Trophoblast cell (in vitro differentiated cells and primary cell): ENCODE measurements around the gene PRKN.
A peak's percentile ranks its signal among the peaks of the same experiment; 100 is the strongest.

Experiments used
- DNase-seq, 2 donors: peaks; one replicate each; pipeline ENCODE4 v3.0.0-alpha.2; 2016
- H2AFZ ChIP-seq: 2 replicates; pipeline ENCODE4 v1.6.1; 2013; ENCODE audit warnings: low read length, moderate library complexity, mild to moderate bottlenecking; ENCODE audit not compliant: insufficient read depth, poor library complexity
- H2AK5ac ChIP-seq: 2 replicates; pipeline ENCODE4 v1.6.1; 2013; ENCODE audit warnings: mild to moderate bottlenecking, low read length
- H2BK120ac ChIP-seq: 2 replicates; pipeline ENCODE4 v1.6.1; 2013; ENCODE audit warnings: low read length, mild to moderate bottlenecking, moderate library complexity; ENCODE audit not compliant: insufficient read depth, poor library complexity
- H2BK12ac ChIP-seq: 2 replicates; pipeline ENCODE4 v1.6.1; 2013; ENCODE audit warnings: mild to moderate bottlenecking, low read length, moderate library complexity
- H2BK5ac ChIP-seq: 2 replicates; pipeline ENCODE4 v1.6.1; 2013; ENCODE audit warnings: low read length, low read depth, moderate library complexity, mild to moderate bottlenecking; ENCODE audit not compliant: poor library complexity
- H3K14ac ChIP-seq: 2 replicates; pipeline ENCODE4 v1.6.1; 2013; ENCODE audit warnings: mild to moderate bottlenecking, low read length
- H3K18ac ChIP-seq: 2 replicates; pipeline ENCODE4 v1.6.1; 2013; ENCODE audit warnings: mild to moderate bottlenecking, low read length
- H3K23ac ChIP-seq: 2 replicates; pipeline ENCODE4 v1.6.1; 2013; ENCODE audit warnings: low read length
- H3K27ac ChIP-seq: 2 replicates; pipeline ENCODE4 v1.5.1; 2013; ENCODE audit warnings: low read depth, mild to moderate bottlenecking, inconsistent platforms, low read length, moderate library complexity
- H3K27me3 ChIP-seq: 2 replicates; pipeline ENCODE4 v1.6.1; 2013; ENCODE audit warnings: inconsistent platforms, mild to moderate bottlenecking, low read length, moderate library complexity; ENCODE audit not compliant: insufficient read depth
- H3K36me3 ChIP-seq, 2 experiments: 1 replicate in 1 of 2; 2 replicates in 1 of 2; pipeline ENCODE4 v1.6.1; 2013; ENCODE audit warnings: low read length in 2 of 2, mild to moderate bottlenecking in 2 of 2, moderate library complexity in 1 of 2; ENCODE audit not compliant: insufficient read depth in 2 of 2, control insufficient read depth in 1 of 2
- H3K4ac ChIP-seq: 2 replicates; pipeline ENCODE4 v1.6.1; 2013; ENCODE audit warnings: low read depth, mild to moderate bottlenecking, low read length, moderate library complexity
- H3K4me1 ChIP-seq, 2 experiments: 1 replicate in 1 of 2; 2 replicates in 1 of 2; pipeline ENCODE4 v1.6.1; 2013; ENCODE audit warnings: low read length in 2 of 2, mild to moderate bottlenecking in 2 of 2, moderate library complexity in 1 of 2; ENCODE audit not compliant: insufficient read depth in 2 of 2, control insufficient read depth in 1 of 2
- H3K4me2 ChIP-seq: 2 replicates; pipeline ENCODE4 v1.6.1; 2013; ENCODE audit warnings: inconsistent platforms, mild to moderate bottlenecking, low read length, moderate library complexity
- H3K4me3 ChIP-seq: 2 replicates; pipeline ENCODE4 v1.5.1; 2013; ENCODE audit warnings: mild to moderate bottlenecking, low read depth, low read length, inconsistent platforms
- H3K79me1 ChIP-seq: one replicate; pipeline ENCODE4 v1.6.1; 2013; ENCODE audit warnings: low read length
- H3K79me2 ChIP-seq: 2 replicates; pipeline ENCODE4 v1.6.1; 2013; ENCODE audit warnings: low read length, mild to moderate bottlenecking; ENCODE audit not compliant: control insufficient read depth, insufficient read depth, poor library complexity
- H3K9ac ChIP-seq: 2 replicates; pipeline ENCODE4 v1.6.1; 2013; ENCODE audit warnings: mild to moderate bottlenecking, low read length
- H3K9me3 ChIP-seq: 2 replicates; pipeline ENCODE4 v1.6.1; 2013; ENCODE audit warnings: low read depth, mild to moderate bottlenecking, control low read depth, inconsistent platforms, low read length; ENCODE audit not compliant: insufficient read depth
- H4K12ac ChIP-seq: 2 replicates; pipeline ENCODE4 v1.6.1; 2013; ENCODE audit warnings: low read depth, mild to moderate bottlenecking, low read length, moderate library complexity
- H4K8ac ChIP-seq: 2 replicates; pipeline ENCODE4 v1.6.1; 2013; ENCODE audit warnings: low read depth, mild to moderate bottlenecking, low read length, moderate library complexity
- H4K91ac ChIP-seq: one replicate; pipeline ENCODE4 v1.6.1; 2013; ENCODE audit warnings: low read depth, mild to moderate bottlenecking, low read length, moderate library complexity
- WGBS: extraction: QIAGEN DNeasy Blood & Tissue Kit; methylation state at CpG from one replicate; pipeline ENCODE4 v1.1.7; 2013; ENCODE audit warnings: missing lambda C conversion rate; ENCODE audit not compliant: insufficient read length, insufficient coverage; ENCODE audit errors: extremely low coverage; 5-methylcytosine and 5-hydroxymethylcytosine counted together

PRKN gene

GRCh38 chr6:161622779-161623178, 1104.8 kb downstream of the PRKN start:
- H3K4me1 ChIP-seq = no peaks in the 10 kb centered on the region
- no peak overlapping the region for H3K14ac ChIP-seq
- H3K18ac ChIP-seq = no peak overlapping the region
- WGBS = no CpG with 5 or more reads among the region's 3 CpGs
- no peak overlapping the region for H3K9ac ChIP-seq
- H3K79me1 ChIP-seq = no peaks in the 10 kb centered on the region
- H3K79me2 ChIP-seq = no peaks in the 10 kb centered on the region
- no peak for DNase-seq
- no peak overlapping the region for H3K23ac ChIP-seq
- no peak overlapping the region for H2AK5ac ChIP-seq
- no peak overlapping the region for H3K27ac ChIP-seq
- no peak overlapping the region for H3K4me3 ChIP-seq
- no peaks in the 10 kb centered on the region for H3K27me3 ChIP-seq
- no peak overlapping the region for H3K4ac ChIP-seq
- no peak overlapping the region for H4K12ac ChIP-seq
- peaks cover 5% of the 10 kb centered on the region for H3K9me3 ChIP-seq
- H4K8ac ChIP-seq = no peak overlapping the region
- H2AFZ ChIP-seq = no peak overlapping the region
- no peak overlapping the region for H2BK12ac ChIP-seq
- no peak overlapping the region for H3K4me2 ChIP-seq
- no peaks in the 10 kb centered on the region for H3K36me3 ChIP-seq
- no peak overlapping the region for H2BK120ac ChIP-seq
- H4K91ac ChIP-seq = no peak overlapping the region
- no peak overlapping the region for H2BK5ac ChIP-seq

DNA sequence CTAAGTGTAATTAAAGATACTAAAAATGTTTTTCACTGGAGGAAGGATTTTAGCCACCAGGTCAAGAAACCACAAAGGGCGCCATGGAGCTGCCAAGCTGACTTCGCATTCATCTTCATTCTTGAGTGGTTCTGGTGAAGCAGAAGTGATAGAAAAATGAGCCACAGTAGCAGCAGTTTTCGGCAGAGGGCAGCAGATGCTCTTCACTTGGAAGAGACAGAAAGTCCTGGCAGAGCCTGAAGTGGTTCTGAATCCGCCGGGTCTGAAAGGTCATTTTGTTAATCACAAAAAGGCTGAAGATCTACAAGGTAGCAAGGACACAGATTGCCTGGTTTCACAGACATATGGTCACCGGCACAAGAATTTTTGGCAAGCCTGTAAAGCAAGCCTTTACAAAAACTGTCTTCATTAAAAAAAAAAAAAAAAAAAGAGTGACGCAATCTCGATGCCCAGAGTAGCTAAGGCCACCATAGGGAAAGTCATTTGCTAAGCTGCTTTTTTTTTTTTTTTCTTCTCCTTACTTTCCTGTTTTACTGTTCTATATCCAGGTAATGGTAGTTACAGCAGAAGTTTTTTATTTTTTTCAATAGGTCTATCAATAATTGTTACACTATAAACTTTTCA, 1108.6 kb downstream of the PRKN start:
- Histone ChIP-seq H3K23ac (no peak overlapping the region), H3K18ac (no peak overlapping the region), H2BK120ac (no peak overlapping the region), H3K27me3 (no peaks in the 10 kb centered on the region), H3K4me2 (no peak overlapping the region), H2AK5ac (no peak overlapping the region), H3K9me3 (peaks cover 1% of the 10 kb centered on the region), H4K91ac (no peak overlapping the region), H3K4me1 (no peaks in the 10 kb centered on the region), H3K4me3 (no peak overlapping the region), H3K9ac (no peak overlapping the region), H3K4ac (no peak overlapping the region), H3K14ac (no peak overlapping the region), H2BK5ac (no peak overlapping the region), H3K27ac (no peak overlapping the region), H4K8ac (no peak overlapping the region), H3K36me3 (no peaks in the 10 kb centered on the region), H3K79me2 (no peaks in the 10 kb centered on the region), H3K79me1 (no peaks in the 10 kb centered on the region), H4K12ac (no peak overlapping the region), H2BK12ac (no peak overlapping the region), H2AFZ (no peak overlapping the region)
- no CpG with 5 or more reads among the region's 8 CpGs for WGBS
- peak; percentile 41 to 56 for DNase-seq

DNA sequence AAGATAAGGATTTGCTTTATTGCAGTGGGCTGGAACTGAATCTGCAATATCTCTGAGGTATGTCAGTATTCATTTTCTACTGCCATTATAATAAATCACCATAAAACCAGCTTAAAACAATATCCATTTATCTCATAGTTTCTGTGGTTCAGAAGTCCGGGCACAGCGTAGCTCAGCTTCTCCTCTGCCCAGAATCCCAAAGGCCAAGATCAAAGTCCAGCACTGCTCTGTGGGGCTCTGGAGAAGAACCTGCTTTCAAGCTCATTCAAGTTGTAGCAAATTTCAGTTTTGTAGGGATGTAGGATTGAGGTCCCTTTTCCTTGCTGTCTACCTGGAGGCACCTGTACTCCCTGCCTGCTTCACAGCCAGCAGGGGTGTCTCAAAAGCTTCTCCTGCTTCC, 1113.9 kb downstream of the PRKN start:
- no peak overlapping the region for H3K18ac ChIP-seq
- no peak overlapping the region for H3K4ac ChIP-seq
- H3K27ac ChIP-seq = no peak overlapping the region
- no peak overlapping the region for H4K91ac ChIP-seq
- no peak overlapping the region for H4K12ac ChIP-seq
- no peak overlapping the region for H3K4me2 ChIP-seq
- H4K8ac ChIP-seq = no peak overlapping the region
- H2AFZ ChIP-seq = no peak overlapping the region
- H2BK120ac ChIP-seq = no peak overlapping the region
- no peak overlapping the region for H2AK5ac ChIP-seq
- H2BK12ac ChIP-seq = no peak overlapping the region
- no peaks in the 10 kb centered on the region for H3K27me3 ChIP-seq
- no peak for DNase-seq
- no peak overlapping the region for H2BK5ac ChIP-seq
- peaks cover 3% of the 10 kb centered on the region for H3K9me3 ChIP-seq
- no peaks in the 10 kb centered on the region for H3K4me1 ChIP-seq
- no CpG with 5 or more reads among the region's 2 CpGs for WGBS
- H3K23ac ChIP-seq = no peak overlapping the region
- H3K79me1 ChIP-seq = no peaks in the 10 kb centered on the region
- no peaks in the 10 kb centered on the region for H3K36me3 ChIP-seq
- H3K14ac ChIP-seq = no peak overlapping the region
- H3K9ac ChIP-seq = no peak overlapping the region
- H3K79me2 ChIP-seq = no peaks in the 10 kb centered on the region
- H3K4me3 ChIP-seq = no peak overlapping the region

GRCh38 chr6:161608771-161609170, 1118.8 kb downstream of the PRKN start:
- Histone ChIP-seq H3K27ac (no peak overlapping the region), H3K36me3 (no peaks in the 10 kb centered on the region), H3K27me3 (no peaks in the 10 kb centered on the region), H3K79me2 (no peaks in the 10 kb centered on the region), H3K18ac (no peak overlapping the region), H3K79me1 (no peaks in the 10 kb centered on the region), H3K4me1 (no peaks in the 10 kb centered on the region), H3K23ac (no peak overlapping the region), H2BK120ac (no peak overlapping the region), H3K9ac (no peak overlapping the region), H4K12ac (no peak overlapping the region), H2AK5ac (no peak overlapping the region), H4K8ac (no peak overlapping the region), H3K4ac (no peak overlapping the region), H2AFZ (no peak overlapping the region), H3K14ac (no peak overlapping the region), H3K4me3 (no peak overlapping the region), H3K4me2 (no peak overlapping the region), H4K91ac (no peak overlapping the region), H2BK12ac (no peak overlapping the region), H2BK5ac (no peak overlapping the region), H3K9me3 (peaks cover 2% of the 10 kb centered on the region)
- DNase-seq = no peak
- no CpG with 5 or more reads among the region's 3 CpGs for WGBS
